NCI-H460 (cell line): ENCODE measurements around the gene PACSIN1. TPM values are rescaled to one million over a fixed set of nuclear protein-coding genes. Genes with fewer than 3 reads are reported as not detected.

Experiments used
- DNase-seq: peaks from one replicate; pipeline ENCODE4 v3.0.0-alpha.2; 2016; ENCODE audit warnings: low read depth; ENCODE audit errors: extremely low read depth
- total RNA-seq: library from RNA; depleted of rRNA; stranded (reverse); fragments of >200 nt; shearing (Covaris generic); gene quantifications from 2 replicates; pipeline ENCODE4 v1.2.3, GENCODE V29; 2014

PACSIN1 gene
- total RNA-seq, 1 experiment from 2014 or later = 0.07 TPM

DNA sequence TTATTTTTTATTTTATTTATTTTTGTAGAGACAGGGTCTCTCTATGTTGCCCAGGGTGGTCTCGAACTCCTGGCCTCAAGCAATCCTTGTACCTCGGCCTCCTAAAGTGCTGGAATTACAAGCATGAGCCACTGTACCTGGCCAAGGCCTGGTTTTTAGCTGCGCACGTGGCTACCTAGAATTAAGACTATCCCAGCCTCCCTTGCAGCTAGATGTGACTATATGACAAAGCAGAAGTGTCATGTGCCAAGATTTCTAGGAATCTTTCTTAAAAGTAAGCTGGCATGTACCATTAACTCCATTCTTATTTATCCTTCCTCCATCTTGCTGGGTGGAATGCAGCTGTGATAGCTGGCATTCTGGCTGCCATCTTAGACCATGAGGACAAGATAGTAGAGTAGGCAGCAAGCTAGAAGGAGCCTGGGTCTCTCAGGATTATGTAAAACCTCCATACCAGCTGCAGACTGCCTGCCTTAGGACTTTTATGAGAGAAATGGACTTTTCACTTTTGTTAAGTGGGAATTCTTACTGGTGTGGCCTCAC is 92.4 kb downstream of the PACSIN1 start:
- no peak for DNase-seq

DNA sequence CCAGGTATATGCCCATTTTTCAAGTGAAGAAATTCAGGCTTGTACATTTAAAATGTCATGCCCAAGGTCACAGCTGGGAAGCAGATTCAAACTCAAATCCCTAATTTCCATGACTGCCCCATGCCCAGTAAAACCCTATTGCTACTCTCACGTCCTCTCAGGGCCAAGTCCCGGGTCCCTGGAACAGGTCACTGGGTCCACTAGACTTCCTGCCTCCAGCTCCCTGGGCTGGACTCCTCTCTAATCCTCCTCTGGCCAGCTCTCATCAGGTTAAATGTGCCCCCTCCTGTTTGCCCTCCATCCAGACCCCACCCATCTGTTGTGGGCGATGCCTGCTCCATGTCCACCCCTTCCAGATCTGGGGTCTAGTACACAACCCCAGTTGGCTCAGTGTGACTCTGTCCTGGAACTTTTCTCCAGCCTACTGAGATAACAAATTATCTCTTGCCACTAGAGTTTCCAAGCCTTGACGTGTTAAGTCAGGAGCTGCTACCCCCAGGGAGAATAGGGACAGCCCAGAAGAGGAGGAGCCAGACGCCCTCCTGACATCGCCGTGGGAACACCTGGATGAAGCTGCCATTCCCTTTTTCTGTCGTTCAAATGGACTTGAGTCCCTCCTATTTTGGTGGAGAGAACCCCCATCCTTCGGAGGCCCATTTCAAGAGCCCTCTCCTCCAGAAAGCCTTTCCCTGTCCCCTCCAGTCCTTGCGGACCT is 93.9 kb downstream of the PACSIN1 start:
- DNase-seq = no peak

DNA sequence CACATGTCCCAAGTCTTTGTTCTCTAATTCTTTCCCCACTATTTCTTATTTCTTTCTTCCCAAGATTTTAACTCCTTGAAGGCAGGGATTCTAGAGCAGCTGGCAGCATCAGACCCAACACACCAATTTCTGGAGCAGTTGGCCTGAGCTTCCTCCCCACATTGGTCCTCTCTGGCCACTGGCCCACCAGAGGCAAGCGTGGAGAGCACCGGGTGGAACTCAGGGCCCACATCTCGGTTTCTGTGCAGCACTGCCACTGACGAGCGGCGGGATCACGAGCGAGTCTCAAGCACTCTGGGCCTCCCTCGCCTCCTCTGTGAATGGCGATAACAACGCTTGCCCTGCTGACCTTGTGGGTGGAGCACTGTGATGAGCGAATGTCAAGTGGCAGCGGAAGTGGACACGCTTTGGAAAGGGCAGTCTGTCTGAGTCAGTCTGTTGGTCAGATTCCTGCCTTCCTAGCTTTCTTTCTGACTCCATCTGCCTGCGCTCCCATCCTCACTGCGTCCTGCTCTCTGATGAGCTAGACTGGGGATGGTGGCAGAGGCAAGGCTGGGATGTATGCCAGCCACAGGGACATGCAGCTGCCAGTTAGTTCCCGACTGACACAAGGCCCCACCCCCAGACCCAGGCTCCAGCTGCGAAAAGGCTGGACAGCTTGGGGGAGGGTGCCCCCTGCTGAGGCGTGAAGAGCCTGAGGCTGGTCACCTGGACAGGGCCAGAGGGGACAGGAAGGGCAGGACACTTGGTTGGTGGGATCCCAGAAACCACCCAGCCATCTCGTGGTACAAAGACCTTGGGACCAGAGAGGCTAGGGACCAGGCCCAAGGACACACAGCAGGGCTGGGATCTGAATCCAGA is 94.7 kb downstream of the PACSIN1 start:
- DNase-seq = peak; percentile 74

DNA sequence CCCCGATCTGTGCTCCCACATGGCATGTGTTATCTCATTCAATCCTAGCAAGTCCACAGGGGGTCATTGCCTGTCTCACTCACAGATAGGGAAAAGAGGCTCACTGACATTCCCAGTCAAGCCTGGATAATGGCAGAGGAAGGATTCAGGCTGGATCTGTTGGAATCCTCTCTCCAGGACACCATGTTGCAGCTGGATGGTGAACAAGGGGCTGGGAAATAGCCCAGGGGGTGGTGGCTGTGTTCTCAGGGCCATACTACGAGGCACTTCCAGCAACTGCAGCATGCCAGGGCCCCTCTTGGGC is 95.3 kb downstream of the PACSIN1 start:
- no peak for DNase-seq

DNA sequence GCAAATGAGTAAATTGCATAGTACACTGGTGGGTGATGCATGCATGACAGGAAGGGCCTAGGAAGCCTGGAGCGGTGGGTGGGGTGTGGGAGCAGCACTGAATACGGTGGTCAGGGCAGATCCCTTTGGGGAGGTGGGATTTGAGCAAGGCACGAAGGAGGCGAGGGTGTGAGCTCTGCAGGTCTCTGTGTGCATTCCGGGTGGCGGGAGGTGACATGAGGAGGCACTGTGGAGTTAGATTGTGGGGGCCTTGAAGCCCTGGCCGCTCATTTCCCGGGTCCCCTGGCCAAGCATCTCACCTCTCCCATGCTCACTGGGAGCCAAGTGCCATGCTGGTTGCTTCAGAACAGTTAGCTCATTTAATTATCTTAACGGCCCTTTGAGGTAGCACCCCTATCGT is 96.5 kb downstream of the PACSIN1 start:
- no peak for DNase-seq

DNA sequence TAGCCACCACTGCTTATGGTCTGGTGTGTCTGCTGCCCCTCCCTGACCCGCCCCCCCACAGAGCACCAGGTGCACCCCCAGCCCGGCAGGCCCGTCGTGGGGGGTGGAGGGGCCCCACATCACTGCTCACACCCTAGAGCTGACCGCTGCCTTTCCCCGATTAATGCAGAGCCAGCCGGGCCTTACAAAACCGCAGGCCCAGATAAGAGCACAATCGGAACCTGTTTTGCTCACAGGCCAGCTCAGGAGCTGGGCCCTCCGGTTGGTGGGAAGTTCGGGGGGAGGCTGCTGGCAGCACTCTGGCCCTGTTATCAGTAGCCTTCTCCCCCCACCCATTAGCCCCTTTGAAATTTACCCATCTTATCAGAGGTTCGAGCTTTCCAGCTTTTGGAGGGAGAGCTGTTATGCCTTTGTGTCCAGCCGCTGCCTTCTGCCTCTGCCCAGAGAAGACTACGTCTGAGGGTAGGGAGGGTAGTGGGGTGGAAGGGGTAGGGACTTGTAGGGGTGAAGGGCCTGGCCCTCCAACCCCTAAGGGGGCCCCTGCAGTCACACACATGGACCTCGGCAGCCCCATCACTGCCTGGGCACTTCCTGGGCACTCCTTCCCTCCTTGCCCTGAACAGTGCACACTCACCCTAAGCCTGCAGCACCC is 97.1 kb downstream of the PACSIN1 start:
- no peak for DNase-seq

DNA sequence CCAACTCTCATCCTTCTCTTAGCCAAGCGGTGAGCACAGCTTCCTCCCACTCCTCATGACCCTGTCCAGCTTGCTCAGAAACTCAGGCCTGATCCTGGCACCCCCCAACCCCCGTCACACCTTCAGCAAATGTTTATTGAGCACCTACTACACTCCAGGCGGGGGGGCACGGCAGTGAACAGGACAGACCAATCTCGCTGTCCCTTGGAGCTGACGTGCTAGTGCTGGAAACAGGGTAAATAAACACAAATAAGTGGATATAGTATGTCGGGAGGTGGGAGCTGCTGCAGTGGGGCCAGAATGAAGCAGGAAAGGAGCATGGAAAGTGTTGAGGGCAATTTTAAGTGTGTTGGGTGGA is 97.6 kb downstream of the PACSIN1 start:
- no peak for DNase-seq

DNA sequence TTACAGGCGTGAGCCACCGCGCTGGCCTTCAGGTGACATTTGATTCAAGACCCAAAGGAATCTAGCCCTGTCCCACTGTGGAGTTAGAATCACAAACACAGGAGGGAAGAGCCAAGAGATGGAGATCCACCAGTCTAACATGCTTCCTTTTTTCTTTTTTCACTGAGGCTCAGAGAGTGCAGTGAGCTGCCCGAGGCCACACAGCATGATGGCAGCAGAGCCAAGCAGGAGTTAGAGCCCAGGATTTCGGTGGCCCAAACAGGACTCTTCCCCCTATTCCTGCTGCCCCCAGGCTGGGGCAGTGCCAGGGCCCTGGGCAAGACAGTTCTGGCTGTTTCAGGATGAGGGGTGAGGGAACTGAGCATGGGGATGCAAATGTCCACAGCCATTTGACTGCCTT is 98.3 kb downstream of the PACSIN1 start:
- DNase-seq = no peak

DNA sequence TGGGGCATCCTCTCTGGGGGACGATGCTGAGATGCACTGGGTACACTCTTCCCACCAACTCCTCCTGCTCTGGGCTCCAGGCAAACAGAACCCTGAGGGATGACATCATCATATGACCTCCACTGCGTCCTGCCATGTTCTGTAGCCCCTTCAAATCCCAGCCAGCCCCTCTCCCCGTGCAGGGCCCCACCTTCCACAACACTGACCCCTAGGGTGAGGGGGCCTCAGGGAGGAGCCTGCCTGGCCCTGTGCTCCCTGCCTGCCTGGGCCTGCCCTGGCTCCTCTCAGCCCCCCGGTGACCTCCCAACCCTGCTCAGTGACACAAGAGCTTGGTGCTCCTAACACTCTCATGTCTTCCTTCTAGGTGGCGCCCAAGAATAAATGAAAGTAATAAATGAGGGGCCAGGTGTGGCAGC is 99.9 kb downstream of the PACSIN1 start:
- DNase-seq = no peak

DNA sequence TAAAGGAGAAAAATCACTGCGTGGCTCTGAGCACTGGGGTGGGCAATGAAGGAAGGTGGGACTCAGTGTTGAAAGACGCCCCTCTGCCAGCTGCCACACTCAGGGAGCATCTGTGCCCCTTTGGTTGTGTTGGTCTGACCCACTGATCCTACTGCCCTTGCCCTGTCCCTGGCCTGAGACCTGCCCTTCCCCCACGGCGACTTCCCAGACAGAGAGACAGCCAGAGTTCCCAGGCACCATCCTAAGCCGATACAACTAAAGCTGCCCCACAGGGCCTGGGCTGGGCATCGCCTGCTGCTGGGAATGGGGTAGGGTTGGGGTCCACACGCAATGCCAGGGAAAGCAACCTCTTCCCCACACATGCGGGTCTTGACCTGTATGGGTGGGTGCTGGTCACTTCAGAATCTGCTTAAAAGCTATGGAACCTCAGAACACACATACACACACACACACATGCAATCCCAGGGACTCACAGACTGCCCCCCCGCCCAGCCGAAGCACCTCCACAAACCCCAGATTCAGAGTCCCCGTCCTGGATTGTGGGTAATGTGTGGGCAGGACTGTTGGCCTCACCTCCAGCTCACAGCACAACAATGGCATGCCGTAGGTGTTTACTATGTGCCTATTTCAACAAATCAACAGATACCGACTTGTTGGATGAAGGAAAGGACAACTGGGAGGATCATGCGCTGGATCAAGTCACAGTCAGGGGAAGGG is 101.1 kb downstream of the PACSIN1 start:
- DNase-seq = no peak

DNA sequence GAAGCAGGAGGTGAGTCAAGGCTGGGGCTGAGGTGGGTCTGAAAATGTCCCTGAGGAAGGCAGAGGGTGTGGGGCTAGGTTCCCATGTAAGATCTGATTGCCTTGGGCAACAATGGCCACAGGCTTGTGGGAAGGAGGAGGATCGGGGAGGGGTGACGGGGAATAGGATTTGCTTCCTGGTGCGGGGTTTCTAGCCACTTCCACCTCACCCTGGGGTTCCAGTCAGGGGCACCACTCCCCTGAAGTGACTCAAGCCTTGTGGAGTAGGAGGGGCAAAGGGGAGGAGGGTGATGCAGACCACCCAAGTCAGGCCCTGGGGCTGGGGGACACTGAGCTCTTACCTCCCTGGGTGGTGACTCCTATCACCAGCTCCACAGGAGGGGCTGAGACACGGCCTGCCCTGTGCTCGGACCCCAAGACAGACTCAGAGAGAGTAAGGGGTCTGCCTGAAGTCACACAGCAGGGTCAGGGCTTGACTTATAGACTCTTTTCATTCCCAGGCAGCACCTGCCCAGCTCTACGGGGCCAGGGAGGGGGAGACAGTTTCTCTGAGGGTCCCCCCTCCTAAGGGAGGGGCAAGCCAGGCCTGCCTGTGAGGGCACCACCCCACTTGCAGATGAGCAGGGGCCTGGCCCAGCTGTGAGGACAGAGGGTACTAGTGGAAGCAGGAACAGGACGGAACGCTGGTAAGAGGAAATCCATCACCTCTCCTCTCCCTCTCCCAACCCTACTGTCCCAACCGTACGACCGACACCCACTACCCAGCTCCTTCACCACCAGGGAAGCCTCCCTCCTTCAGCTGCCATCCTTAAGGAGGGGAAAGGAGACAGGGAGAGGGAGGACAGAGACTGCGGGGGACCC is 102.7 kb downstream of the PACSIN1 start:
- no peak for DNase-seq

DNA sequence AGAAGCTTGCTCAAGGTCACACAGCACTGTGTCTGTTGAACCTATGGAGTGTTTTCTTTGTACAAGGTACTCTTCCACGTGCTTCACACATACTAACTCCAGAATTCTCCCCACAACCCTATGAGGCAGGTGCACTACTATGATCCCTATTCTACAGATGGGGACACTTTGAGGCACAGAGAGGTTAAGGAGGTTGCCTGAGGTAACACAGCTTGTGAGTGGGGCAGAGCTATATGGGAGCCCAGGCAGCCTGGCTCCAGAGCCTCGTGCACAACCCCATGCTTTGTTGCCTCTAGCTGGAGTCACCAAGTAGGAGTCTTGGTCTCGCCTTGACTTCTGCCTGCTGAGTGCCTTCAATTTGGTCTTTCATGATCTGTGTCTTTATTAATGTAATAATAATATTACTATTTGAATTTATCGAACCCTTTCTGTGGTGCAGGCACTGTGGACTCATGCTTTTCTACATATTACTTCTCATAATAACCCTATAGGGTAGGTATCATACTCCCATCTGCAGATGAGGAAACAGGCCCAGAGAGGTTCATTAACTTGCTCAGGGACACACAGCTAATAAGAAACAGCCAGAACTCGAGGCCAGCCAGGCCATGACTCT is 103.6 kb downstream of the PACSIN1 start:
- DNase-seq = no peak

DNA sequence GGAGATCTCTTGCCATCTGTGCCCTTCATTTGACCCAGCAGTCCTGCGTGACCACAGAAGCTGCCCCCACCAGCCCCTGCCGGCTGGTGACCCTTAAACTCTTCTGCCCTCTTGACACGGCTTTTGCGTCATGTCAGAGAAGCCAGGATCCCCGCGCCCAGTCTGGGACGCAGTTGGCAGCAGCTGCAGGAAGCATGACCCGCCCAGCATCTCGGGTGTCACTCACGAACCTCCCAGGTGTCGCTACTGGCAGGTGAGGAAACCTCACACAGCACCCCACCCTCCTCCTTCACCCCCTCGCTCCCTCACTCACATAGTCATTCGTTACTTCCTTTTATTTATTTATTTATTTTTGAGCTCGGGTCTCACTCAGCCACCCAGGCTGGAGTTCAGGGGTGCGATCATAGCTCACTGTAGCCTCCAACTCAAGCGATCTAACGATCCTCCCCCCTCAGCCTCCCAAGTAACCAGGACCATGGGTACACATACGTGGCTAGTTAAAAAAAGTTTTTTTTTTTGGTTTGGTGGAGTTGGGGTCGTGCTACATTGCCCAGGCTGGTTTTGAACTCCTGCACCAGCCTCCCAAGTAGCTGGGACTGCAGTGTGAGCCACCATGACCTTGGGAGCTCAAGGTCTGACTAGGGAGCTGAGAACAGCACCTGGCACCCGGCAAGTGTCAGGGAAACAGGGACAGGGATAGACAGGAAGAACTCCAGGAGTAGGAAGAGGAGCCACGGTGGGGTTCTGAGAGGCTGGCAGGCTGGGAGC is 104.4 kb downstream of the PACSIN1 start:
- no peak for DNase-seq

DNA sequence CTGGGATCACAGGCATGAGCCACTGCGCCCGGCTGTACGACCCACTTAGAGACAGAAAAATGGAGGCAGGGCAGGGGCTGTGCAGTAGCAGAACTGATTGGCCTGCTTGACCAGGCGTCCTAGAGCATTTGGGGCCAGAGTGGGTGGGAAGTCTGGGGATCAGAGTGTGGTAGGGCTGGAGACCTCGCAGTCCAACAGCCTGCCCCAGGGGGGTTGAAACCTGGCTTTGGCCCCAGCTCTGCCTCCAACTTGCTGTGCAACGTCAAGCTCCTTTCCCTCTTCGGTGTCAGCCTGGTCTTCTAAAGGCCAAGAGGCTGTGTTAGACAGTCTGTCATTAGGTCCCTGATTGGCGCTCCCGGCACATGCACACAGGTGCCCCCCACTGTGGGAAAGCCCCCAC is 105.5 kb downstream of the PACSIN1 start:
- DNase-seq = no peak

DNA sequence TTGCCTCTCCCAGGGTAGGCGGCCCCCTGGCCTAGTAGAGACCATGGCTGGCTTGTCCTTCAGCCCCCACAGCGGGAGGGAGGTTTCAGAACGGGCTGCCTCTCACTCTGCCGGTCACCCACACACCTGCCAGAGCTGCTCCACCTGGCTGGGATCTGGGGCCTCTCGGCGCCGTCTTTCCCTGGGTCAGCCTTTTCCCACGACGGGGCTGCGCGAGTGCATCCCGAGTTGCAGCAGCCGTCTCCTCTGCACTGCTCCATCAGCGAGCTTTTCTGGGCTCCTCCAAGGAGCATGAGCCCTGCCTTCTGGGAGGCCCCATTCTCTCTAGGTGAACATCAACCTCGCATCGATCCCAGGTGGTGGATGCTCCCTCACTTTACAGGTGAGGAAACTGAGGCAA is 106.1 kb downstream of the PACSIN1 start:
- DNase-seq = no peak

DNA sequence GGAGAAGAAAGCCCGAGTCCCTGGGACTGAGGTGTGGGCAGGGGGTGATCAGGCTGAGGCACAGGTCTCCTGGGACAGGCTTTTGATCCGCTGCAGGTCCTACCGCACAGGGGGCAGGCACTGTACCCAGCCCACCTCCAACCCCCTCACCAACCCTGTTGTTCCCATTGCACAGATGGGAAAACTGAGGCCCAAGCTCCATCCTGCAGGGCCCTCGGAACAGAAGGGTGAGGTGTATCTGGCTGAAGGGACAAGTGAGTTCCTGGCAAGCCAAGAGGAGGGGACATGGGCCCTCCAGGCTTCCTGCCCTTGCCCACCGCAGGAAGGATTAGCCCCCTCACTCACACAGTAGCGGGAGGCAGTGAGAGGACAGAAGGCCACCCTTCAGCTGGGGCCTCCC is 106.7 kb downstream of the PACSIN1 start:
- DNase-seq = no peak

DNA sequence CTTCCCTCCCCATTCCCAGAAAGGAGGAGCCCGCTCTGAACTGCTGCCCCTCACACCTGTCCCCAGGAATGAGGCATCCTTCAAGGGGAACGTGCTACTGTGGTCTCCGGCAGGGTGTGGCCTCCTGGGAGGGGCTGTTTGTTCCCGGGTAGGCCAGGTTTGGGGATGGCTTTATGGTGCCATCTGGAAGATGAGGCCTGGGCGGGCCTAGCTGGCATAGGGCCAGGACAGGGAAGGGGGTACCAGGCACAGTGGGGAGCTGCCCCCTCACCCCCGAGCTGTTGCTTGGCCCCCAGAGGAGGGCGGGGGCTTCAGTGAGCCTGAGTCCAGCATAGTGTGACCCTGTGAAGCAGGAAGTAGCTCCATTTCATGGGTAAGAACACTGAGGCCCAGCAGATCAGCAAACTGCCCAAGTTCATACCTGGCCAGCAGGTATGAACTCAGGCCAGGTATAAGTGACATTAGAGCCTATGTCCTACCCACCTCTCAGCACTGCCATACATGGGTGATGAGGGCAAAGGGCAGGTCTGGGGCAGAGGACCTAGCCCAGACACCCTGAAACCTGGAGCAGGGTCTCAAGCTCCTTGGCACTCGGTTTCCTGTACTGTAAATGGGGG is 107.8 kb downstream of the PACSIN1 start:
- DNase-seq = no peak

DNA sequence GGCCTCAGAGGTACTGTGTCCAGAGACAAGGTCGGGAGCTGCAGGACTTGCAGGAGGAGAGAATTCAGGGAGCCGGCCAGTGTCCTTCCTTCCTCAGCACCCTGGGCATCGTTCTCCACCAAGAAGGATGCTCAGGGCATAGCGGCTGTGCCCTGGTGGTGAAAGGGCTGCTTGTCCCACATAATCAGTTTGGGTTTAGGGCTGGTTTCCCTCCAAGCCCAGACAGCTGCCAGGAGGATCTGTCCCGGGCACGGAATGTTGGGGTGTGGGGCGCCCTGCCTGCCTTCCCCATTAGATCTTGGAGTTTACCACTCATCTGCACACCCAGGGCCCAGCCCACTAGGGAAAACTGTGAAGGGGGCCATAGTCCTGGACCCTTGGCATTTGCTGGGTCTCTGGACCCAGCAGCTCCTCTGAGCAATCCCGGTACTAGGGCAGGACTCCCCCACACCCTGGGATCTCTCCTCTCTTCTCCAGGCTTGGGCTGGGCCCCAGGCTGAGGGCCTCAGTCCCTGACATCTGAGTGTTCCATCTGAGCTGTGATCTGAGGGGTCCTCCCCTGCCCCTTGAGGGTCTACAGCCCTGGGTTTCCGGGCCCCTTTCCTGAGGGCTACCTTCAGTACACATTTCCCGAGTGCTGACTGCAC is 108.9 kb downstream of the PACSIN1 start:
- no peak for DNase-seq
